Adrenal gland (tissue), 5 donors: ENCODE data around the gene FYN.

ENCODE experiments used
- POLR2A ChIP-seq, 2 donors: fragments of 450-650 bp; IDR thresholded peaks; one replicate each; pipeline ENCODE4 v1.6.1; 2017; ENCODE audit warnings: antibody characterized with exemption in 2 of 2, mild to moderate bottlenecking in 2 of 2, moderate library complexity in 1 of 2
- TF ChIP-seq, protein P1 (sequence below), 6 experiments: fragments of 450-650 bp in 4 of 6; fragments of 200-600 bp in 2 of 6; sonication (generic) in 1 of 6; IDR thresholded peaks; 1 replicate in 5 of 6; 2 replicates in 1 of 6; pipeline versions ENCODE4 v1.5.1 to v1.8.0; 2016 to 2021; ENCODE audit warnings: antibody characterized with exemption in 6 of 6, mild to moderate bottlenecking in 2 of 6, moderate library complexity in 1 of 6
- donor health status: DM: no; HTN: no; CAD: no.

DNA sequence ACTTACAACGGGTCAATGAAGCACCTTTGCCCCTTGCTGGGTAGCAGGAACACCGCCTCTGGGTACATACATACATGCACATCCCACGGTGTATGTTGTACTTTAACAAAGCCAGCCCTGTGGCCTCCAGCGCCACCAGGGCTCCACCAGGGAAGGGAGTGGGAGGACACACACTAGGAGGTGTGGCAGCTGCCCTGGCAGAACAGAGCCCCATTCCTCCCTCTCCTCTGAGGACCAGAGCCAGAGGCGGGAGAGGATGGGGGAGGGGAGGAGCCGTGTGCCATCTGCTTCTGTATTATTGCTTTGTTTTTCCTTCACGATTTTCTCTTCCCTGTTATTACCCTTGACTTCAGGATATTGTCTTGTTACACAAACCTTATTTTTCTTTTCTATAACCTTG, 161.8 kb downstream of the FYN start:
- TF ChIP-seq, protein P1, sequence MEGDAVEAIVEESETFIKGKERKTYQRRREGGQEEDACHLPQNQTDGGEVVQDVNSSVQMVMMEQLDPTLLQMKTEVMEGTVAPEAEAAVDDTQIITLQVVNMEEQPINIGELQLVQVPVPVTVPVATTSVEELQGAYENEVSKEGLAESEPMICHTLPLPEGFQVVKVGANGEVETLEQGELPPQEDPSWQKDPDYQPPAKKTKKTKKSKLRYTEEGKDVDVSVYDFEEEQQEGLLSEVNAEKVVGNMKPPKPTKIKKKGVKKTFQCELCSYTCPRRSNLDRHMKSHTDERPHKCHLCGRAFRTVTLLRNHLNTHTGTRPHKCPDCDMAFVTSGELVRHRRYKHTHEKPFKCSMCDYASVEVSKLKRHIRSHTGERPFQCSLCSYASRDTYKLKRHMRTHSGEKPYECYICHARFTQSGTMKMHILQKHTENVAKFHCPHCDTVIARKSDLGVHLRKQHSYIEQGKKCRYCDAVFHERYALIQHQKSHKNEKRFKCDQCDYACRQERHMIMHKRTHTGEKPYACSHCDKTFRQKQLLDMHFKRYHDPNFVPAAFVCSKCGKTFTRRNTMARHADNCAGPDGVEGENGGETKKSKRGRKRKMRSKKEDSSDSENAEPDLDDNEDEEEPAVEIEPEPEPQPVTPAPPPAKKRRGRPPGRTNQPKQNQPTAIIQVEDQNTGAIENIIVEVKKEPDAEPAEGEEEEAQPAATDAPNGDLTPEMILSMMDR (IDR thresholded peaks at IDR 0.05) = no peak
- TF ChIP-seq POLR2A (IDR thresholded peaks at IDR 0.05) = no peak
